PC-9 (cell line): ENCODE results near the gene SUPV3L1.
"Not testable (repeated sequence)": the region's sequence is repeated elsewhere in the genome, so short reads cannot be mapped to it uniquely, and the experiment has no call there.

Experiments used
- EZH2 ChIP-seq: fragments of 200-600 bp; sonication (generic); IDR thresholded peaks from 2 replicates; pipeline ENCODE4 v1.8.0; 2017; ENCODE audit warnings: antibody characterized with exemption, low read depth
- TF ChIP-seq, protein P1 (sequence below): fragments of 200-600 bp; sonication (generic); conservative IDR thresholded peaks from 2 replicates; pipeline ENCODE4 v1.6.1; 2017; ENCODE audit warnings: mixed run types, antibody characterized with exemption, mild to moderate bottlenecking, moderate library complexity

DNA sequence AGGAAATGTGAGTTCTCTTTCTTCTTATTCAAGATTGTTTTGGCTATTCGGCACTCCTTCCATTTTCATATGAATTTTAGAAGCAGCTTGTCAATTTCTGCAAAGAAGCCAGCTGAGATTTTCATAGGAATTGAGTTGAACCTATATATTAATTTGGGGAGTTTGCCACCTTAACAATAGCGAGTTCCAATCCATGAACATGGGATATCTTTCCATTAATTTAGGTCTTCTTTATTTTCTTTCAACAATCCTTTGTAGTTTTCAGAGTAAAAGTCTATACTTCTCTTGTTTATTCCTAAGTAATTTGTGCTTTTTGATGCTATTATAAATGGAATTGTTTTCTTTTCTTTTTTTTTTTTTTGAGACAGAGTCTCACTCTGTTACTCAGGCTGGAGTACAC is 71.4 kb downstream of the SUPV3L1 start:
- TF ChIP-seq, protein P1, sequence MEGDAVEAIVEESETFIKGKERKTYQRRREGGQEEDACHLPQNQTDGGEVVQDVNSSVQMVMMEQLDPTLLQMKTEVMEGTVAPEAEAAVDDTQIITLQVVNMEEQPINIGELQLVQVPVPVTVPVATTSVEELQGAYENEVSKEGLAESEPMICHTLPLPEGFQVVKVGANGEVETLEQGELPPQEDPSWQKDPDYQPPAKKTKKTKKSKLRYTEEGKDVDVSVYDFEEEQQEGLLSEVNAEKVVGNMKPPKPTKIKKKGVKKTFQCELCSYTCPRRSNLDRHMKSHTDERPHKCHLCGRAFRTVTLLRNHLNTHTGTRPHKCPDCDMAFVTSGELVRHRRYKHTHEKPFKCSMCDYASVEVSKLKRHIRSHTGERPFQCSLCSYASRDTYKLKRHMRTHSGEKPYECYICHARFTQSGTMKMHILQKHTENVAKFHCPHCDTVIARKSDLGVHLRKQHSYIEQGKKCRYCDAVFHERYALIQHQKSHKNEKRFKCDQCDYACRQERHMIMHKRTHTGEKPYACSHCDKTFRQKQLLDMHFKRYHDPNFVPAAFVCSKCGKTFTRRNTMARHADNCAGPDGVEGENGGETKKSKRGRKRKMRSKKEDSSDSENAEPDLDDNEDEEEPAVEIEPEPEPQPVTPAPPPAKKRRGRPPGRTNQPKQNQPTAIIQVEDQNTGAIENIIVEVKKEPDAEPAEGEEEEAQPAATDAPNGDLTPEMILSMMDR = not testable (repeated sequence)
- TF ChIP-seq EZH2 = not testable (repeated sequence)
